Mesothelial cell of epicardium (in vitro differentiated cells): ENCODE data around the gene MYPN. TPM values are rescaled to one million over a fixed set of nuclear protein-coding genes. Genes with fewer than 3 reads are reported as not detected.

Experiments
- DNase-seq, 2 experiments: peaks; one replicate each; pipeline ENCODE4 v3.0.0; 2021; ENCODE audit warnings: low spot score in 2 of 2; ENCODE audit not compliant: unreplicated experiment in 2 of 2
- H3K27ac Mint-ChIP-seq: 2 replicates; pipeline ENCODE4 v1.8.0; 2021; ENCODE audit warnings: mixed read lengths
- H3K27me3 Mint-ChIP-seq: 2 replicates; pipeline ENCODE4 v1.8.0; 2021; ENCODE audit warnings: low read depth, mixed read lengths
- H3K36me3 Mint-ChIP-seq: 2 replicates; pipeline ENCODE4 v1.8.0; 2021; ENCODE audit warnings: mixed read lengths
- H3K4me1 Mint-ChIP-seq: 2 replicates; pipeline ENCODE4 v1.8.0; 2021; ENCODE audit warnings: mixed read lengths
- H3K4me3 Mint-ChIP-seq: 2 replicates; pipeline ENCODE4 v1.8.0; 2021; ENCODE audit warnings: mild to moderate bottlenecking, moderate library complexity, mixed read lengths
- H3K9me3 Mint-ChIP-seq: 2 replicates; pipeline ENCODE4 v1.8.0; 2021; ENCODE audit warnings: mixed read lengths
- total RNA-seq: library from RNA; stranded (reverse); gene quantifications from 3 replicates; pipeline ENCODE4 v1.2.1, GENCODE V29; 2021
- TF ChIP-seq, protein P1 (sequence below): fragments of 200-600 bp; sonication (generic); IDR thresholded peaks from one replicate; pipeline ENCODE4 v1.5.0; 2021; ENCODE audit warnings: antibody characterized with exemption; ENCODE audit not compliant: unreplicated experiment

Gene MYPN, protein sequence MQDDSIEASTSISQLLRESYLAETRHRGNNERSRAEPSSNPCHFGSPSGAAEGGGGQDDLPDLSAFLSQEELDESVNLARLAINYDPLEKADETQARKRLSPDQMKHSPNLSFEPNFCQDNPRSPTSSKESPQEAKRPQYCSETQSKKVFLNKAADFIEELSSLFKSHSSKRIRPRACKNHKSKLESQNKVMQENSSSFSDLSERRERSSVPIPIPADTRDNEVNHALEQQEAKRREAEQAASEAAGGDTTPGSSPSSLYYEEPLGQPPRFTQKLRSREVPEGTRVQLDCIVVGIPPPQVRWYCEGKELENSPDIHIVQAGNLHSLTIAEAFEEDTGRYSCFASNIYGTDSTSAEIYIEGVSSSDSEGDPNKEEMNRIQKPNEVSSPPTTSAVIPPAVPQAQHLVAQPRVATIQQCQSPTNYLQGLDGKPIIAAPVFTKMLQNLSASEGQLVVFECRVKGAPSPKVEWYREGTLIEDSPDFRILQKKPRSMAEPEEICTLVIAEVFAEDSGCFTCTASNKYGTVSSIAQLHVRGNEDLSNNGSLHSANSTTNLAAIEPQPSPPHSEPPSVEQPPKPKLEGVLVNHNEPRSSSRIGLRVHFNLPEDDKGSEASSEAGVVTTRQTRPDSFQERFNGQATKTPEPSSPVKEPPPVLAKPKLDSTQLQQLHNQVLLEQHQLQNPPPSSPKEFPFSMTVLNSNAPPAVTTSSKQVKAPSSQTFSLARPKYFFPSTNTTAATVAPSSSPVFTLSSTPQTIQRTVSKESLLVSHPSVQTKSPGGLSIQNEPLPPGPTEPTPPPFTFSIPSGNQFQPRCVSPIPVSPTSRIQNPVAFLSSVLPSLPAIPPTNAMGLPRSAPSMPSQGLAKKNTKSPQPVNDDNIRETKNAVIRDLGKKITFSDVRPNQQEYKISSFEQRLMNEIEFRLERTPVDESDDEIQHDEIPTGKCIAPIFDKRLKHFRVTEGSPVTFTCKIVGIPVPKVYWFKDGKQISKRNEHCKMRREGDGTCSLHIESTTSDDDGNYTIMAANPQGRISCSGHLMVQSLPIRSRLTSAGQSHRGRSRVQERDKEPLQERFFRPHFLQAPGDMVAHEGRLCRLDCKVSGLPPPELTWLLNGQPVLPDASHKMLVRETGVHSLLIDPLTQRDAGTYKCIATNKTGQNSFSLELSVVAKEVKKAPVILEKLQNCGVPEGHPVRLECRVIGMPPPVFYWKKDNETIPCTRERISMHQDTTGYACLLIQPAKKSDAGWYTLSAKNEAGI (N-terminal part only)
- not detected in 3 replicates for total RNA-seq

DNA sequence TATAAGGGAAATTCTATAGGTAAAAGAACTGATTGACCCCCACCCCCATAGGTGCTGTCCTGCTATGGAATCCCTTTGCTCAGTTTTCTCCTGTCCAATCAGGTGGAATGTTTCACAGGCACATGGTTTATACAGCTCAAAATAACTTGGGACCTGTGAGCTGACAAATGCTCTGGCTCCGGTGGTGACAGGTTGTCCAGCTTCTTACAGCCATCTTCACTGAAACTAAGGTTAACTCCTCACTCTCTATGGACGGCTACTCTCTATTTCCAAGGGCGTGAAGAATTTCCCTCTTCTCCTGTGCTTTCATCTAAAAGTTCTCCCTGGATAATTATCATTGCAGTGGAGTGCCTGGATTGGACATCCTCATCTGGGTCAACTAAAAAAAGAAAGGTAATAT lies at the start of gene MYPN:
MYPN (plus strand) TSS at position 158 of the 400 bp plus-strand sequence. CDS start 11,951 bp downstream, outside the sequence.
- Mint-ChIP-seq H3K4me1 (peaks cover 7% of the 10 kb centered on the region), H3K9me3 (no peaks in the 10 kb centered on the region), H3K36me3 (no peaks in the 10 kb centered on the region), H3K27me3 (no peaks in the 10 kb centered on the region), H3K27ac (no peak within 1 kb of the TSS), H3K4me3 (no peak within 1 kb of the TSS)
- no peak for DNase-seq
- TF ChIP-seq, protein P1, sequence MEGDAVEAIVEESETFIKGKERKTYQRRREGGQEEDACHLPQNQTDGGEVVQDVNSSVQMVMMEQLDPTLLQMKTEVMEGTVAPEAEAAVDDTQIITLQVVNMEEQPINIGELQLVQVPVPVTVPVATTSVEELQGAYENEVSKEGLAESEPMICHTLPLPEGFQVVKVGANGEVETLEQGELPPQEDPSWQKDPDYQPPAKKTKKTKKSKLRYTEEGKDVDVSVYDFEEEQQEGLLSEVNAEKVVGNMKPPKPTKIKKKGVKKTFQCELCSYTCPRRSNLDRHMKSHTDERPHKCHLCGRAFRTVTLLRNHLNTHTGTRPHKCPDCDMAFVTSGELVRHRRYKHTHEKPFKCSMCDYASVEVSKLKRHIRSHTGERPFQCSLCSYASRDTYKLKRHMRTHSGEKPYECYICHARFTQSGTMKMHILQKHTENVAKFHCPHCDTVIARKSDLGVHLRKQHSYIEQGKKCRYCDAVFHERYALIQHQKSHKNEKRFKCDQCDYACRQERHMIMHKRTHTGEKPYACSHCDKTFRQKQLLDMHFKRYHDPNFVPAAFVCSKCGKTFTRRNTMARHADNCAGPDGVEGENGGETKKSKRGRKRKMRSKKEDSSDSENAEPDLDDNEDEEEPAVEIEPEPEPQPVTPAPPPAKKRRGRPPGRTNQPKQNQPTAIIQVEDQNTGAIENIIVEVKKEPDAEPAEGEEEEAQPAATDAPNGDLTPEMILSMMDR: no peak

DNA sequence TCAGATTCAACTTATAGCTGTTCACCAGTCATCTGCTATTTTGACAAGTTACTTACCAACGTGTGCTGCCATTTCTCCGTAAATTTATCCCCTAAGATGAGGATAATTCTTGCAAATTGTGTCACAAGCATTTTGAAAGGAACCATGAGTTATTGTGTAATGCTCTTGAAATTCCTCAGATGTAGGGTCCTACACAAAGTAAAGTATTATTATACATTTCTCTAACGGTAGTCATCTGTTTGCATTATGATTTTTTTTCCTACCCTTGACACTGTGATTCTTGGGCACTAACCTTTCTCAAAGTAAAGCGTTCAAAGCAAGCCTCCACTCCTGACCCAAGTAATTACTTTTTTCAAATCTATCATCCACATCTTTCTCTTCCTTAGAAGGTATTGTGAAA lies 42.3 kb upstream of the MYPN start:
- Mint-ChIP-seq H3K4me3 (no peak overlapping the region), H3K9me3 (no peaks in the 10 kb centered on the region)

DNA sequence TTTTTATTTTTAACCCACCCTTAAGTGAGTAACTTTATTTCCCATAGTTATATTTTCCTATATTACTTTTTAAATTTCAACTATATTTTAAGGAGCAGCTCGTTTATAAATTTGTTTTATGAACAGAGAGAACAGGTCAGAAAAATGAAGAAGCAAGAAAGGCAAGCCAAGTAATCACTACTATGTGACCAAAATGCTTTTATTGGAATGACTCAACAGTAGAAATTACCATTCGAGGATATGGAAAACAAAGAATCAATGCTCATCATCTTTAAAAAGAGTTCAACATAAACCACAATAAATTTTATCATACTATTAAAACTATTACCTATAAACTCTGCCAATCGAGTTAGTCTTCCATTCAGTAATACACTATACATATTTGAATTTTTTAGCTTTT lies 41.8 kb upstream of the MYPN start:
- DNase-seq: no peak
- Mint-ChIP-seq H3K27me3 (no peaks in the 10 kb centered on the region), H3K27ac (no peak overlapping the region), H3K4me1 (peaks cover 12% of the 10 kb centered on the region), H3K36me3 (peaks cover 6% of the 10 kb centered on the region), H3K4me3 (no peak overlapping the region), H3K9me3 (no peaks in the 10 kb centered on the region)
- TF ChIP-seq, protein P1: no peak

More for the DNA sequence above, 42.3 kb upstream of the MYPN start:
- peak overlapping the region; percentile 25 for H3K27ac Mint-ChIP-seq
- peaks cover 6% of the 10 kb centered on the region for H3K36me3 Mint-ChIP-seq
- TF ChIP-seq, protein P1: no peak
- no peaks in the 10 kb centered on the region for H3K27me3 Mint-ChIP-seq
- H3K4me1 Mint-ChIP-seq: peaks cover 9% of the 10 kb centered on the region
- DNase-seq: no peak

DNA sequence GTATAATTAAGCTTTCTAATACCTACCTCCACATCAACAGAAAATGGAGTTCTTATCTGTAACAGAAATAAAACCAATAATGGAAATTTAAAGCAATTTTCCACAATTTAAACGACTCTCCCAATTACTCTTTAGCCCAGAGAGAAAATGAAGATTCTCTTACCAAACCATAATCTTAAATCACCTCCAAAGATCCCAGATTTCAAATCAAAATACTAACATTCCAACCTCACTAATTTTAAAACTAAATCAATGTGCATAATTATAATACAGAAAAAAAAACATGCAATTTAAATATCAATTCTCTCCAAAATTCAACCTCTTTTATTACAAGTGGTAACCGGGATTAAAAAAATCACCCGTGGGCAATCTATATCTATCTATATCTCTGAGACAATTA lies 35.7 kb upstream of the MYPN start:
- TF ChIP-seq, protein P1: no peak
- Mint-ChIP-seq H3K4me1 (peaks cover 31% of the 10 kb centered on the region), H3K9me3 (no peaks in the 10 kb centered on the region), H3K27ac (peak overlapping the region; percentile 98), H3K4me3 (peak overlapping the region; percentile 97), H3K36me3 (peaks cover 6% of the 10 kb centered on the region), H3K27me3 (no peaks in the 10 kb centered on the region)
- no peak for DNase-seq

DNA sequence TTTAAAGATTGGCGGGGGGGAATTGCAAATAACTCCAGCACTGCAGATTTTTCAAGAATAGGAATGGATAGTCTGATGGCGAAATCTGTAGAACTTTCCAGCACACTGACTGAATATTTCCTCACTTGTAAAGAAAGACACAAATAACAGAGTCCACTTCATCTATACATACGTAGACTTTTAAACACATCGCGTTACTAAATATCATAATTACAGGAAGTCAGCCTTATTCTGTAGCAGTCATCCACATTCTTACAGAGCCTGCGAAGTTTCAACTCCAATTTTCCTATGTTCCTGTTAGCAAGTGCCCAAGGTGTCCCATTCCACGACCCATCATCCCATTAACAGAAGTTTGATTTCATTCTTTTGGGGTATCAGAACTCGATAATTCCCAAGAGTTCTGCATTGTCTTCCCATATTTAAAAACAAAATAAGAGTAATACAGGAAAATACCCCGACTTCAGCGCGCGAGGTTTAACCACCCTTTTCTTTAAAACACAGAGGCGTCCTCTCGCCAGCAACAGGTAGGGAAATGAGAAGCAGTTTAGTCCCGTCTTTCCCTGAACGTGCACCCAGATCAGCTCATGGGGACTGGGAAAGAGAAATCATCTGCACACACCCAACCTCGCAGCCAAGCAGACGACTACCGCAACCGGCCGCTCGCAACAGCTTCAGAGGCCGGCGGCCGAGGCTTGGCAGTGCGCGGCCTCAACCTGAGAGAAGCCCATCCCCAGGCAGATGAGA lies 35.1 kb upstream of the MYPN start:
- no peaks in the 10 kb centered on the region for H3K9me3 Mint-ChIP-seq
- peak overlapping the region; percentile 97 for H3K4me3 Mint-ChIP-seq
- TF ChIP-seq, protein P1: no peak
- DNase-seq: no peak
- H3K27me3 Mint-ChIP-seq: no peaks in the 10 kb centered on the region
- peaks cover 6% of the 10 kb centered on the region for H3K36me3 Mint-ChIP-seq
- H3K4me1 Mint-ChIP-seq: peaks cover 31% of the 10 kb centered on the region
- H3K27ac Mint-ChIP-seq: peak overlapping the region; percentile 98
